Endothelial cell of umbilical vein (primary cell): ENCODE data around the gene SGSH. TPM values are rescaled to one million over a fixed set of nuclear protein-coding genes. Genes with fewer than 3 reads are reported as not detected.

Experiments used
- BruUV-seq: library from RNA; stranded (reverse); fragments of 400-500 nt; replicated peaks from 2 replicates; lab custom pipeline; 2021; lab: Mats Ljungman, UMichigan
- CTCF ChIA-PET: fragments of 300-600, 350-600 bp; sonication (Branson Sonifier 250); formaldehyde crosslinking; loops from one replicate; lab custom pipeline; 2021; ENCODE audit warnings: antibody characterized with exemption, inconsistent platforms; lab: Charles Lee
- POLR2A ChIA-PET: fragments of 300-600, 350-600 bp; sonication (Branson Sonifier 250); formaldehyde crosslinking; loops from one replicate; lab custom pipeline; 2021; ENCODE audit warnings: antibody characterized with exemption, inconsistent platforms; lab: Charles Lee
- DNase-seq: peaks from one replicate; pipeline ENCODE4 v3.0.0-alpha.2; 2011; ENCODE audit warnings: low read depth, low spot score
- FAIRE-seq: peaks from 2 replicates; lab custom pipeline; 2011; peaks lifted over from hg19 to GRCh38; lab: Jason Lieb, UNC
- H2AFZ ChIP-seq: 2 replicates; pipeline ENCODE4 v1.6.0; 2012; ENCODE audit warnings: low read depth, low read length, control low read depth, inconsistent platforms
- H3K27ac ChIP-seq: 2 replicates; pipeline ENCODE4 v1.5.1; 2011; ENCODE audit warnings: low read depth, mild to moderate bottlenecking, control low read depth, low read length, moderate library complexity; ENCODE audit not compliant: insufficient read depth
- H3K27me3 ChIP-seq, 2 experiments: 2 replicates each; pipeline versions ENCODE4 v1.6.0 to v1.6.1; 2011; ENCODE audit warnings: low read length in 2 of 2, mixed read lengths in 1 of 2; ENCODE audit not compliant: control insufficient read depth in 2 of 2, insufficient read depth in 2 of 2
- H3K36me3 ChIP-seq, 2 experiments: 2 replicates in 1 of 2; 3 replicates in 1 of 2; pipeline ENCODE4 v1.5.1; 2011; ENCODE audit warnings: low read length in 2 of 2, mild to moderate bottlenecking in 1 of 2, moderate library complexity in 1 of 2; ENCODE audit not compliant: control insufficient read depth in 2 of 2, insufficient read depth in 2 of 2; ENCODE audit errors: extremely low read depth in 1 of 2
- H3K4me1 ChIP-seq: 3 replicates; pipeline ENCODE4 v1.5.1; 2011; ENCODE audit warnings: mild to moderate bottlenecking, low read length; ENCODE audit not compliant: control insufficient read depth, insufficient read depth; ENCODE audit errors: extremely low read depth
- H3K4me2 ChIP-seq: 2 replicates; pipeline ENCODE4 v1.6.1; 2011; ENCODE audit warnings: low read length, control low read depth, mixed read lengths; ENCODE audit not compliant: insufficient read depth
- H3K4me3 ChIP-seq, 3 experiments: fragments of 200-600 bp in 1 of 3; sonication (generic), shearing (Covaris generic) in 1 of 3; replicated peaks in 1 of 3; 2 replicates each; pipeline ENCODE4 v1.5.1; 2011 to 2016; ENCODE audit warnings: control low read depth in 3 of 3, low read length in 3 of 3, mild to moderate bottlenecking in 2 of 3, inconsistent platforms in 1 of 3, low read depth in 1 of 3, moderate library complexity in 1 of 3; ENCODE audit not compliant: insufficient read depth in 1 of 3
- H3K79me2 ChIP-seq: 2 replicates; pipeline ENCODE4 v1.6.0; 2012; ENCODE audit warnings: low read length, inconsistent platforms; ENCODE audit not compliant: control insufficient read depth, insufficient read depth
- H3K9ac ChIP-seq: replicated peaks from 2 replicates; pipeline ENCODE3; 2011; ENCODE audit warnings: low read length, control low read depth; ENCODE audit not compliant: insufficient read depth; ENCODE audit errors: extremely low read depth
- H3K9me1 ChIP-seq: replicated peaks from 3 replicates; pipeline ENCODE4 v1.6.0; 2011; ENCODE audit warnings: mild to moderate bottlenecking, low read length; ENCODE audit not compliant: control insufficient read depth, insufficient read depth; ENCODE audit errors: extremely low read depth
- H3K9me3 ChIP-seq: replicated peaks from 2 replicates; pipeline ENCODE4 v1.5.1; 2012; ENCODE audit warnings: low read length, inconsistent platforms; ENCODE audit not compliant: control insufficient read depth, insufficient read depth
- H4K20me1 ChIP-seq: replicated peaks from 2 replicates; pipeline ENCODE3; 2011; ENCODE audit warnings: mild to moderate bottlenecking, low read length; ENCODE audit not compliant: control insufficient read depth, insufficient read depth; ENCODE audit errors: extremely low read depth
- CTCF ChIP-seq, 2 donors: IDR thresholded peaks; 1 replicate in 1 of 2; 2 replicates in 1 of 2; pipeline ENCODE4 v1.5.1; 2011; ENCODE audit warnings: low read length in 2 of 2, mild to moderate bottlenecking in 2 of 2, moderate library complexity in 2 of 2, control low read depth in 1 of 2, inconsistent platforms in 1 of 2, low read depth in 1 of 2; ENCODE audit not compliant: insufficient read depth in 1 of 2; ENCODE audit errors: extremely low read depth in 1 of 2
- EZH2 ChIP-seq: IDR thresholded peaks from 2 replicates; pipeline ENCODE4 v1.6.1; 2012; ENCODE audit warnings: borderline replicate concordance, low read depth, mild to moderate bottlenecking, moderate library complexity, low read length, inconsistent platforms; ENCODE audit not compliant: severe bottlenecking
- FOS ChIP-seq: IDR thresholded peaks from 2 replicates; pipeline ENCODE4 v1.6.1; 2011; ENCODE audit warnings: mild to moderate bottlenecking, low read length, moderate library complexity, borderline replicate concordance; ENCODE audit not compliant: insufficient read depth
- GATA2 ChIP-seq: IDR thresholded peaks from 2 replicates; pipeline ENCODE4 v1.7.0; 2011; ENCODE audit warnings: low read depth, mild to moderate bottlenecking, moderate library complexity, mixed read lengths, low read length; ENCODE audit not compliant: insufficient read length, insufficient read depth
- JUN ChIP-seq: IDR thresholded peaks from 2 replicates; pipeline ENCODE4 v1.6.1; 2011; ENCODE audit warnings: borderline replicate concordance, low read depth; ENCODE audit not compliant: insufficient read length, insufficient read depth
- MAX ChIP-seq: IDR thresholded peaks from 2 replicates; pipeline ENCODE4 v1.6.1; 2011; ENCODE audit not compliant: insufficient read depth, insufficient read length
- MYC ChIP-seq: IDR thresholded peaks from one replicate; pipeline ENCODE4 v1.6.1; 2011; ENCODE audit warnings: mild to moderate bottlenecking, low read depth, low read length
- POLR2A ChIP-seq: IDR thresholded peaks from 2 replicates; pipeline ENCODE4 v1.6.1; 2012; ENCODE audit warnings: low read depth, mild to moderate bottlenecking, control low read depth, low read length
- POLR2AphosphoS5 ChIP-seq: IDR thresholded peaks from 2 replicates; pipeline ENCODE4 v1.6.1; 2012; ENCODE audit warnings: low read depth, mild to moderate bottlenecking, control low read depth, low read length, moderate library complexity; ENCODE audit not compliant: insufficient read depth
- dilution Hi-C: fragments of 300-500 bp; cut with MboI; formaldehyde crosslinking; loops from one replicate; pipeline ENCODE4 v1.15.0; 2019; ENCODE audit warnings: low sequenced_read_pairs; ENCODE audit not compliant: extremely low pct_ligation_motif_present
- intact Hi-C: fragments of 100-400 bp; cut with micrococcal nuclease; formaldehyde crosslinking; loops from one replicate; pipeline ENCODE4 v1.10.0; 2022
- polyA plus RNA-seq, 4 experiments: library from polyadenylated mRNA; depleted of rRNA in 3 of 4; stranded (reverse) in 3 of 4; unstranded in 1 of 4; fragments of >200 nt; gene quantifications; 2 replicates each; pipeline versions ENCODE4 v1.2.1 to v1.2.3, GENCODE V29; 2011 to 2012; ENCODE audit warnings: missing spikeins in 1 of 4
- total RNA-seq: library from RNA; stranded (reverse); gene quantifications from 2 replicates; pipeline ENCODE4 v1.2.3, GENCODE V29; 2021

The SGSH gene
- total and polyA plus RNA-seq, 2 donors (not counting 3 experiments of a cell fraction or from before 2014, with no cell fraction given): 81.4 to 217 TPM

- H3K4me1 ChIP-seq: no peaks in the 10 kb centered on the region
- no peak overlapping the region for H3K27ac ChIP-seq
- POLR2A ChIA-PET: no interaction called here
- no peaks in the 10 kb centered on the region for H3K9me1 ChIP-seq
- no peak for DNase-seq
- H3K4me3 ChIP-seq: no peak overlapping the region
- no peaks in the 10 kb centered on the region for H3K79me2 ChIP-seq
- H3K27me3 ChIP-seq: no peaks in the 10 kb centered on the region
- H3K9ac ChIP-seq: no peak overlapping the region
- no peaks in the 10 kb centered on the region for H4K20me1 ChIP-seq
- FAIRE-seq: no peak
- H3K9me3 ChIP-seq: no peaks in the 10 kb centered on the region
- dilution Hi-C loops (no loop called here), intact Hi-C loops (no loop called here)
- H3K36me3 ChIP-seq: peaks cover 8 to 32% of the 10 kb centered on the region in 2 experiments
- TF ChIP-seq CTCF (IDR thresholded peaks at IDR 0.05; ENCODE audit: extremely low read depth in 1 of 2, insufficient read depth in 1 of 2, low read depth in 1 of 2, low read length in 2 of 2) (no peak), JUN (no peak), POLR2AphosphoS5 (no peak), MAX (no peak), GATA2 (no peak), POLR2A (no peak), MYC (no peak), FOS (no peak), EZH2 (no peak)
- H3K4me2 ChIP-seq: no peak overlapping the region
- CTCF ChIA-PET: interaction anchor here (3.4 kb wide), 1 partner anchor 12 kb away, joined by 32 read pairs; no protein-coding TSS in a partner anchor
- H2AFZ ChIP-seq: no peak overlapping the region
- BruUV-seq: no TSS peak
These were observed 12.1 kb downstream of the SGSH start for GRCh38 chr17:80208050-80208449.
